ENCODE data around the gene RNF180.

GRCh38 chr5:64213531-64213930, 47.9 kb downstream of the RNF180 start:
- TF ChIP-seq CTCF (IDR thresholded peaks at IDR 0.05; ENCODE audit: poor library complexity, severe bottlenecking) (no peak), MXI1 (conservative IDR thresholded peaks at IDR 0.05; ENCODE audit: poor library complexity, severe bottlenecking) (no peak), EZH2 (IDR thresholded peaks at IDR 0.05; ENCODE audit: borderline replicate concordance, insufficient read depth, low read length, poor library complexity, severe bottlenecking) (no peak), EP300 (conservative IDR thresholded peaks at IDR 0.05; ENCODE audit: poor library complexity, severe bottlenecking) (peak; percentile 61), RAD21 (conservative IDR thresholded peaks at IDR 0.05) (no peak)
